Calu3 (cell line): ENCODE measurements around the gene KIF26A. TPM values are rescaled to one million over a fixed set of nuclear protein-coding genes. Genes with fewer than 3 reads are reported as not detected.

Experiments
- BruUV-seq: library from RNA; stranded (reverse); fragments of 400-500 nt; replicated peaks from 2 replicates; lab custom pipeline; 2021; lab: Mats Ljungman, UMichigan
- CTCF ChIA-PET: fragments of 300-600 bp; sonication (Branson Sonifier 250); formaldehyde crosslinking; loops from one replicate; lab custom pipeline; 2022; ENCODE audit warnings: antibody characterized with exemption; lab: Charles Lee
- DNase-seq: peaks from one replicate; pipeline ENCODE4 v3.0.0; 2022
- H3K27ac Mint-ChIP-seq: one replicate; pipeline ENCODE4 v1.8.0; 2022; ENCODE audit warnings: mixed read lengths; ENCODE audit not compliant: unreplicated experiment
- H3K27me3 Mint-ChIP-seq: one replicate; pipeline ENCODE4 v1.8.0; 2022; ENCODE audit warnings: mixed read lengths; ENCODE audit not compliant: unreplicated experiment
- H3K36me3 Mint-ChIP-seq: one replicate; pipeline ENCODE4 v1.8.0; 2022; ENCODE audit warnings: mild to moderate bottlenecking, moderate library complexity, mixed read lengths; ENCODE audit not compliant: insufficient read depth, unreplicated experiment
- H3K4me1 Mint-ChIP-seq: one replicate; pipeline ENCODE4 v1.8.0; 2022; ENCODE audit warnings: mild to moderate bottlenecking, low read depth, mixed read lengths; ENCODE audit not compliant: unreplicated experiment
- H3K4me3 Mint-ChIP-seq: one replicate; pipeline ENCODE4 v1.8.0; 2022; ENCODE audit warnings: mild to moderate bottlenecking, low read depth, moderate library complexity, mixed read lengths; ENCODE audit not compliant: unreplicated experiment
- H3K9me3 Mint-ChIP-seq: one replicate; pipeline ENCODE4 v1.8.0; 2022; ENCODE audit warnings: low read depth, mixed read lengths; ENCODE audit not compliant: unreplicated experiment
- intact Hi-C: fragments of 100-400 bp; cut with micrococcal nuclease; formaldehyde crosslinking; loops from one replicate; pipeline ENCODE4 v1.10.0; 2022; ENCODE audit not compliant: unreplicated experiment
- total RNA-seq: library from RNA; stranded (reverse); gene quantifications from 2 replicates; pipeline ENCODE4 v1.2.3, GENCODE V29; 2022
- TF ChIP-seq, protein P1 (sequence below): fragments of 200-600 bp; IDR thresholded peaks from one replicate; pipeline ENCODE4 v1.8.0; 2022; ENCODE audit warnings: antibody characterized with exemption; ENCODE audit not compliant: unreplicated experiment

Gene KIF26A
- total RNA-seq, 1 experiment from 2014 or later, result 0.07 TPM

GRCh38 chr14:104210817-104211195 lies 72.4 kb downstream of the KIF26A start:
- TF ChIP-seq, protein P1, sequence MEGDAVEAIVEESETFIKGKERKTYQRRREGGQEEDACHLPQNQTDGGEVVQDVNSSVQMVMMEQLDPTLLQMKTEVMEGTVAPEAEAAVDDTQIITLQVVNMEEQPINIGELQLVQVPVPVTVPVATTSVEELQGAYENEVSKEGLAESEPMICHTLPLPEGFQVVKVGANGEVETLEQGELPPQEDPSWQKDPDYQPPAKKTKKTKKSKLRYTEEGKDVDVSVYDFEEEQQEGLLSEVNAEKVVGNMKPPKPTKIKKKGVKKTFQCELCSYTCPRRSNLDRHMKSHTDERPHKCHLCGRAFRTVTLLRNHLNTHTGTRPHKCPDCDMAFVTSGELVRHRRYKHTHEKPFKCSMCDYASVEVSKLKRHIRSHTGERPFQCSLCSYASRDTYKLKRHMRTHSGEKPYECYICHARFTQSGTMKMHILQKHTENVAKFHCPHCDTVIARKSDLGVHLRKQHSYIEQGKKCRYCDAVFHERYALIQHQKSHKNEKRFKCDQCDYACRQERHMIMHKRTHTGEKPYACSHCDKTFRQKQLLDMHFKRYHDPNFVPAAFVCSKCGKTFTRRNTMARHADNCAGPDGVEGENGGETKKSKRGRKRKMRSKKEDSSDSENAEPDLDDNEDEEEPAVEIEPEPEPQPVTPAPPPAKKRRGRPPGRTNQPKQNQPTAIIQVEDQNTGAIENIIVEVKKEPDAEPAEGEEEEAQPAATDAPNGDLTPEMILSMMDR, result no peak
- DNase-seq, result no peak
- intact Hi-C loops, result no loop called here
- Mint-ChIP-seq H3K9me3 (no peaks in the 10 kb centered on the region), H3K4me1 (no peaks in the 10 kb centered on the region), H3K36me3 (no peaks in the 10 kb centered on the region), H3K27ac (no peak overlapping the region), H3K4me3 (no peak overlapping the region), H3K27me3 (peaks cover 66% of the 10 kb centered on the region)
- CTCF ChIA-PET, result no interaction called here
- BruUV-seq, result no TSS peak

- intact Hi-C loops, result no loop called here
- no peaks in the 10 kb centered on the region for H3K36me3 Mint-ChIP-seq
- no peak overlapping the region for H3K4me3 Mint-ChIP-seq
- BruUV-seq, result no TSS peak
- H3K27me3 Mint-ChIP-seq, result peaks cover 66% of the 10 kb centered on the region
- no peaks in the 10 kb centered on the region for H3K9me3 Mint-ChIP-seq
- no peak for DNase-seq
- no peaks in the 10 kb centered on the region for H3K4me1 Mint-ChIP-seq
- CTCF ChIA-PET, result no interaction called here
- TF ChIP-seq, protein P1, result no peak
- no peak overlapping the region for H3K27ac Mint-ChIP-seq
Measured at GRCh38 chr14:104211215-104211614, 72.8 kb downstream of the KIF26A start.

GRCh38 chr14:104211741-104212140 lies 73.4 kb downstream of the KIF26A start:
- BruUV-seq, result no TSS peak
- CTCF ChIA-PET, result no interaction called here
- Mint-ChIP-seq H3K4me1 (no peaks in the 10 kb centered on the region), H3K27ac (no peak overlapping the region), H3K27me3 (peaks cover 60% of the 10 kb centered on the region), H3K36me3 (no peaks in the 10 kb centered on the region), H3K4me3 (no peak overlapping the region), H3K9me3 (no peaks in the 10 kb centered on the region)
- intact Hi-C loops, result no loop called here
- TF ChIP-seq, protein P1, result no peak
- no peak for DNase-seq

GRCh38 chr14:104212206-104213095 lies 74.1 kb downstream of the KIF26A start:
- CTCF ChIA-PET, result no interaction called here
- H3K4me3 Mint-ChIP-seq, result no peak overlapping the region
- TF ChIP-seq, protein P1, result no peak
- H3K36me3 Mint-ChIP-seq, result no peaks in the 10 kb centered on the region
- peaks cover 55% of the 10 kb centered on the region for H3K27me3 Mint-ChIP-seq
- H3K9me3 Mint-ChIP-seq, result no peaks in the 10 kb centered on the region
- no peaks in the 10 kb centered on the region for H3K4me1 Mint-ChIP-seq
- BruUV-seq, result no TSS peak
- no peak for DNase-seq
- no peak overlapping the region for H3K27ac Mint-ChIP-seq
- intact Hi-C loops, result no loop called here
